ENCODE results near the gene SPSB1. TPM values are rescaled to one million over a fixed set of nuclear protein-coding genes. Genes with fewer than 3 reads are reported as not detected.
A peak's percentile ranks its signal among the peaks of the same experiment; 100 is the strongest.

SPSB1 gene
- total RNA-seq, 2 donors from 2014 or later = 20.4 to 26.9 TPM

DNA sequence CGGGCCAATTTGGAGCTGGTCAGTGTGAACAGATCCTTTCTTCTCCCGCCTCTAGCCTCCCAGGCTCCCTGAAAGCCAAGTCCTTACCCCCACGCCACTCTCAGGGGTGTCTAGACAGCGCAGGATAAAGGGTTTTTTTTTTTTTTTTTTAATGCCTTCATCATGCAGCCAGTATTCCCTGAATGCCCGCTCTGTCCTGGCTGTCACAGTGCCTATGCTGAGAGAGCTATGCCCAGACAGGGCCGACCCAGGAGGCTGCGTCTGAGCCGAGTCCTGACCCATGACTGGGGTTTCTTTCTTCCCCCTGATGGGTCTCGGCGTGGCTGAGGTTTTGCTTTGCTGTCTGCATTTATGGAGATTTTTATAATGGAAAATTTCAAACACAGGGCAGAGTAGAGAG is 18.3 kb downstream of the SPSB1 start:
- peak overlapping the region; percentile 86 for H3K27ac ChIP-seq (ENCODE audit: low read depth, low read length)
- TF ChIP-seq CTCF (conservative IDR thresholded peaks at IDR 0.05) = no peak
- Mint-ChIP-seq H3K4me3 (peak overlapping the region; percentile 24), H3K36me3 (ENCODE audit: low read depth) (peaks cover 9% of the 10 kb centered on the region), H3K27ac (peak overlapping the region; percentile 92), H3K4me1 (peaks cover 36% of the 10 kb centered on the region), H3K27me3 (ENCODE audit: insufficient read depth) (no peaks in the 10 kb centered on the region), H3K9me3 (no peaks in the 10 kb centered on the region)
- no peaks in the 10 kb centered on the region for H3K27me3 ChIP-seq (ENCODE audit: control insufficient read depth, insufficient read depth, low read length, poor library complexity, severe bottlenecking)
- H3K36me3 ChIP-seq (ENCODE audit: control insufficient read depth, insufficient read depth, low read length) = peaks cover 3% of the 10 kb centered on the region
- no peak for DNase-seq
- peak overlapping the region; percentile 36 for H3K9ac ChIP-seq (ENCODE audit: extremely low read depth, low read length, poor library complexity, severe bottlenecking)
- H3K4me3 ChIP-seq (ENCODE audit: low read length) = peak overlapping the region; percentile 48
- WGBS, 2 experiments (ENCODE audit: insufficient coverage in 1 of 2, insufficient read length in 1 of 2) = 90 to 92% methylated on average over 8 of the region's 10 CpGs
- no peaks in the 10 kb centered on the region for H3K9me3 ChIP-seq (ENCODE audit: control insufficient read depth, low read length)
- H3K4me1 ChIP-seq (ENCODE audit: control insufficient read depth, insufficient read depth, low read length) = peaks cover 8% of the 10 kb centered on the region

DNA sequence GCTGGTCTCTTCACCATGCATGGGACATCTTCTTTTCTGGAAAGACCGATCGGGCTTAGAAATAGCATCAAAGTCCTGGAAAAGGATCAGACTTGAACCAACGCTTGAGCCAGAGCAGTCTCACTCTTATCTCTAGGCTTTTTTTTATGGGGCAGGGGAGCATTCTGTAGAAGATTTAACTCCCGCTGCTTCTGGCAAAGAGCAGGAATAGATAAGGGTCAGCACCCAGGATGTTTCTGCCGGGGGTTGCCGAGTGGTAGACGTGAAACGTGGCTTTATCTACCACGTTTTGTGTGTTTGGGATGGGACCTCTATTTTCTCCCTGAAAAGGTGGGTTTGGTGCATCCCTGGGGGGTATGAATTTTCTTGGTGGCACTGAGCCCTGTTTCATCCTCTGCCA is 18.8 kb downstream of the SPSB1 start:
- TF ChIP-seq CTCF (conservative IDR thresholded peaks at IDR 0.05) = no peak
- no peak for DNase-seq
- Mint-ChIP-seq H3K9me3 (no peaks in the 10 kb centered on the region), H3K4me3 (peak overlapping the region; percentile 24), H3K27ac (peak overlapping the region; percentile 92), H3K4me1 (peaks cover 36% of the 10 kb centered on the region), H3K36me3 (ENCODE audit: low read depth) (peaks cover 9% of the 10 kb centered on the region), H3K27me3 (ENCODE audit: insufficient read depth) (no peaks in the 10 kb centered on the region)
- H3K4me3 ChIP-seq (ENCODE audit: low read length) = peak overlapping the region; percentile 48
- peak overlapping the region; percentile 36 for H3K9ac ChIP-seq (ENCODE audit: extremely low read depth, low read length, poor library complexity, severe bottlenecking)
- no peaks in the 10 kb centered on the region for H3K27me3 ChIP-seq (ENCODE audit: control insufficient read depth, insufficient read depth, low read length, poor library complexity, severe bottlenecking)
- no peaks in the 10 kb centered on the region for H3K9me3 ChIP-seq (ENCODE audit: control insufficient read depth, low read length)
- peaks cover 8% of the 10 kb centered on the region for H3K4me1 ChIP-seq (ENCODE audit: control insufficient read depth, insufficient read depth, low read length)
- H3K36me3 ChIP-seq (ENCODE audit: control insufficient read depth, insufficient read depth, low read length) = peaks cover 3% of the 10 kb centered on the region
- 73 to 80% methylated on average over 6 to 9 of the region's 9 CpGs for WGBS, 2 experiments (ENCODE audit: insufficient coverage in 1 of 2, insufficient read length in 1 of 2)
- H3K27ac ChIP-seq (ENCODE audit: low read depth, low read length) = peak overlapping the region; percentile 86

DNA sequence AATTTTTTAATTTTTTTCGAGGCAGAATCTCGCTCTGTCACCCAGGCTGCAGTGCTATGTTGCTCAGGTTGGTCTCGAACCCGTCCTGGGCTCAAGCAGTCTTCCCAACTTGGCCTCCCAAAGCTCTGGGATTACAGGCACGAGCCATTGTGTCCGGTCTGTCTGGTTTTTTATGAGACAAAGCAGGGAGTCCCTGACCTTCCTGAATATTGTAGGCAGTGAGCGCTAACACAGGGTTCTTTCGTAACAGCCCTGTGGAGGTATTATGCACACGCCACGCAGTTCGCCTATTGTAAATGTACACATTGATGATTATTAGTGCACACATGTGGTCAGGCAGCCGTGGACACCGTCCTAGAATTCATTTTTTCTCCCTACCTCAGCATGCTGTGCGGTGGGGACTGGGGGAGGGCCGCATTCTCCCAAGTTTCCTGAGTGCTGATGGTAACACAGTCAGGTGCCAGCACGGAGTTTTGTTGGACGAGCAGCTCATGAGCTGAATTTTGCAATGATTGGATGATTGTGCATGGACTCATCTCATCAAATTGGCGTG is 19.6 kb downstream of the SPSB1 start:
- Histone ChIP-seq H3K36me3 (ENCODE audit: control insufficient read depth, insufficient read depth, low read length) (peaks cover 3% of the 10 kb centered on the region), H3K4me1 (ENCODE audit: control insufficient read depth, insufficient read depth, low read length) (peaks cover 8% of the 10 kb centered on the region), H3K27me3 (ENCODE audit: control insufficient read depth, insufficient read depth, low read length, poor library complexity, severe bottlenecking) (no peaks in the 10 kb centered on the region), H3K9ac (ENCODE audit: extremely low read depth, low read length, poor library complexity, severe bottlenecking) (no peak overlapping the region), H3K9me3 (ENCODE audit: control insufficient read depth, low read length) (no peaks in the 10 kb centered on the region), H3K4me3 (ENCODE audit: low read length) (no peak overlapping the region), H3K27ac (ENCODE audit: low read depth, low read length) (peak overlapping the region; percentile 77)
- no peak for DNase-seq
- H3K4me3 Mint-ChIP-seq = no peak overlapping the region
- H3K27me3 Mint-ChIP-seq (ENCODE audit: insufficient read depth) = no peaks in the 10 kb centered on the region
- H3K4me1 Mint-ChIP-seq = peaks cover 41% of the 10 kb centered on the region
- no peak overlapping the region for H3K27ac Mint-ChIP-seq
- no peak for TF ChIP-seq CTCF (conservative IDR thresholded peaks at IDR 0.05)
- peaks cover 9% of the 10 kb centered on the region for H3K36me3 Mint-ChIP-seq (ENCODE audit: low read depth)
- 83 to 94% methylated on average over 12 to 18 of the region's 18 CpGs for WGBS, 2 experiments (ENCODE audit: insufficient coverage in 1 of 2, insufficient read length in 1 of 2)
- H3K9me3 Mint-ChIP-seq = no peaks in the 10 kb centered on the region
